Measurements from ENCODE around the gene CACNA1C. TPM values are rescaled to one million over a fixed set of nuclear protein-coding genes. Genes with fewer than 3 reads are reported as not detected.

The CACNA1C gene
- total and polyA plus RNA-seq, 5 donors, result 34.6 to 163 (median 123) TPM

GRCh38 chr12:2160043-2160442 lies 107.3 kb downstream of the CACNA1C start:
- Histone ChIP-seq H3K4me3 (ENCODE audit: low read length) (no peak overlapping the region), H3K4me1 (ENCODE audit: control insufficient read depth, insufficient read depth, low read length) (peaks cover 18% of the 10 kb centered on the region), H3K27ac (ENCODE audit: low read length) (no peak overlapping the region), H3K9me3 (ENCODE audit: control insufficient read depth, low read length) (no peaks in the 10 kb centered on the region), H3K27me3 (ENCODE audit: control insufficient read depth, insufficient read depth) (no peaks in the 10 kb centered on the region)
- DNase-seq (no peak), ATAC-seq (no peak)
- WGBS, result 74% methylated on average over 7 of the region's 7 CpGs
- intact Hi-C loops (cut with DNase I), result no loop called here

GRCh38 chr12:2161473-2161872 lies 108.7 kb downstream of the CACNA1C start:
- peak overlapping the region; percentile 68 for H3K27ac ChIP-seq (ENCODE audit: low read length)
- intact Hi-C loops (cut with DNase I), result no loop called here
- H3K27me3 ChIP-seq (ENCODE audit: control insufficient read depth, insufficient read depth), result no peaks in the 10 kb centered on the region
- no peaks in the 10 kb centered on the region for H3K9me3 ChIP-seq (ENCODE audit: control insufficient read depth, low read length)
- peak; percentile 81 to 93 (median 86) for DNase-seq
- peak; percentile 40 to 56 for ATAC-seq
- H3K4me3 ChIP-seq (ENCODE audit: low read length), result no peak overlapping the region
- peaks cover 18% of the 10 kb centered on the region for H3K4me1 ChIP-seq (ENCODE audit: control insufficient read depth, insufficient read depth, low read length)
- WGBS, result 28% methylated on average over 10 of the region's 10 CpGs

DNA sequence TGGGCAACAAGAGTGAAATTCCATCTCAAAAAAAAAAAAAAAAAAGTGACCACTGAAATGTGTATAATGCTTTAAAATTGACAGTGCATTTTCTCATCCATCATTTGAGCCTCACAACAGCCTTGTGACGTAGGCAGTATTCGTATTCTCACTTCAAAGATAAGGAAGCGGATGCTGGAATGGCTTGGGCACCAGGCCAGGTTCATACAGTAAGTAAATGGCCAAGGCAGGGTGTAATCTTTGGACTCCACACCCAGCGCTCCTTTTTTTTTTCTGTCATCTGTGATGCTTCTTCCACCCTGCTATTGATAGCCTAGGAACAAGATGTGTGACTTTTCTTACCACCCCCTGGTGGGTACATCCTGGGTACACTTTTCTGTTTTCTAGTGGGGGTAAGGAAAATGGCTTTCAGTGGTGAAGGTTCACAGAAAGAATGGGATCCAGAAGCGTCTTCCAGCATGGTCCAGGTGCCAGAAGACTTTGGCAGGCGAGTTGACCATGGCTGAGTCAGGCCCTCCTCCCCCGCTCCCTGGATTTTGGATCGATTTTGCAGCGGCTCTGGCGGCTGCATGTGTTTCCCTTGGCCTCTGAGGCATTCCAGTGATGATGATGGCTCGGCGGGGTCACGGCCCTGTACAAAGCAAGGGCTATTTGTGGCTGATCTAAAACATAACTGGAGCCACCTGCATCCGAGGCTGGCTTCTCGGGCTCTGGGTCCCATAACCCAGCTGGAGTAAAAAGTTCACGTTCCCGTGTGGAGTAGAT lies 110.6 kb downstream of the CACNA1C start:
- H3K4me1 ChIP-seq (ENCODE audit: control insufficient read depth, insufficient read depth, low read length), result peaks cover 18% of the 10 kb centered on the region

GRCh38 chr12:2165021-2165420 lies 112.2 kb downstream of the CACNA1C start:
- Histone ChIP-seq H3K27ac (ENCODE audit: low read length) (no peak overlapping the region), H3K4me1 (ENCODE audit: control insufficient read depth, insufficient read depth, low read length) (peaks cover 24% of the 10 kb centered on the region), H3K27me3 (ENCODE audit: control insufficient read depth, insufficient read depth) (no peaks in the 10 kb centered on the region), H3K4me3 (ENCODE audit: low read length) (no peak overlapping the region), H3K9me3 (ENCODE audit: control insufficient read depth, low read length) (no peaks in the 10 kb centered on the region)
- no peak for DNase-seq
- intact Hi-C loops (cut with DNase I), result no loop called here
- no peak for ATAC-seq

More for the DNA sequence above, 110.6 kb downstream of the CACNA1C start:
- ATAC-seq (peak; percentile 89 to 94), DNase-seq (peak; percentile 94 to 97 (median 94))
- peak overlapping the region; percentile 77 for H3K27ac ChIP-seq (ENCODE audit: low read length)
- 16% methylated on average over 17 of the region's 17 CpGs for WGBS
- H3K4me3 ChIP-seq (ENCODE audit: low read length), result no peak overlapping the region
- no peaks in the 10 kb centered on the region for H3K9me3 ChIP-seq (ENCODE audit: control insufficient read depth, low read length)
- intact Hi-C loops (cut with DNase I), result no loop called here
- H3K27me3 ChIP-seq (ENCODE audit: control insufficient read depth, insufficient read depth), result no peaks in the 10 kb centered on the region

GRCh38 chr12:2165927-2166326 lies 113.1 kb downstream of the CACNA1C start:
- 75% methylated on average over 3 of the region's 3 CpGs for WGBS
- no peak for DNase-seq
- H3K4me1 ChIP-seq (ENCODE audit: control insufficient read depth, insufficient read depth, low read length), result peaks cover 30% of the 10 kb centered on the region
- no peaks in the 10 kb centered on the region for H3K27me3 ChIP-seq (ENCODE audit: control insufficient read depth, insufficient read depth)
- no peak overlapping the region for H3K4me3 ChIP-seq (ENCODE audit: low read length)
- intact Hi-C loops (cut with DNase I), result no loop called here
- no peak overlapping the region for H3K27ac ChIP-seq (ENCODE audit: low read length)
- ATAC-seq, result no peak
- H3K9me3 ChIP-seq (ENCODE audit: control insufficient read depth, low read length), result no peaks in the 10 kb centered on the region

- intact Hi-C loops (cut with DNase I), result no loop called here
- no peaks in the 10 kb centered on the region for H3K27me3 ChIP-seq (ENCODE audit: control insufficient read depth, insufficient read depth)
- no peaks in the 10 kb centered on the region for H3K9me3 ChIP-seq (ENCODE audit: control insufficient read depth, low read length)
- peaks cover 32% of the 10 kb centered on the region for H3K4me1 ChIP-seq (ENCODE audit: control insufficient read depth, insufficient read depth, low read length)
- H3K27ac ChIP-seq (ENCODE audit: low read length), result no peak overlapping the region
- ATAC-seq (no peak), DNase-seq (no peak)
- 92% methylated on average over 5 of the region's 5 CpGs for WGBS
- no peak overlapping the region for H3K4me3 ChIP-seq (ENCODE audit: low read length)
These were observed 113.9 kb downstream of the CACNA1C start for GRCh38 chr12:2166696-2167095.

- H3K27me3 ChIP-seq (ENCODE audit: control insufficient read depth, insufficient read depth), result no peaks in the 10 kb centered on the region
- no peak for ATAC-seq
- H3K9me3 ChIP-seq (ENCODE audit: control insufficient read depth, low read length), result no peaks in the 10 kb centered on the region
- no peak for DNase-seq
- no peak overlapping the region for H3K4me3 ChIP-seq (ENCODE audit: low read length)
- no peak overlapping the region for H3K27ac ChIP-seq (ENCODE audit: low read length)
- H3K4me1 ChIP-seq (ENCODE audit: control insufficient read depth, insufficient read depth, low read length), result peaks cover 32% of the 10 kb centered on the region
- intact Hi-C loops (cut with DNase I), result no loop called here
These were observed 114.4 kb downstream of the CACNA1C start for GRCh38 chr12:2167231-2167630.

- ATAC-seq (peak in 1 of 2 donors; percentile 17), DNase-seq (no peak)
- no peak overlapping the region for H3K27ac ChIP-seq (ENCODE audit: low read length)
These were observed 116.0 kb downstream of the CACNA1C start for GRCh38 chr12:2168808-2169207.

DNA sequence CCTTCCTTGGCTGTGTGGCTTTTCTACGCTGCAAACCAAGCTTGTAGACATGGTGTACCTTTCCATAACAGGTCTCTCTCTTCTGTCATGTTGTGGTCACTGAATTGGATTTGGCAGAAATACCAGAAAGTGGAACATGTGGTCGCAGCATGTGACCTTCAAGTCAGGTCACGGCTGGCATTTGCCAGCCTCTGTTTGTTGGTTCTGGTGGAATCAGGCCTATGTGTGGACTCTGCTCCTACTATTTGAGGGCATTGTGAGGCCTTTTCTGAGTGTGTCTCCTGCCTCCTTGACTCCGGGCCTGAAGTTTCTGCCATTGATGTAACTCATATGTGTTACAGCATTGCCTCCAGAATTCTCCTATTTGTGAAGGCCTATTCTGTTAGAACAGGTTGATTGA lies 116.7 kb downstream of the CACNA1C start:
- H3K27me3 ChIP-seq (ENCODE audit: control insufficient read depth, insufficient read depth), result no peaks in the 10 kb centered on the region
- DNase-seq, result no peak
- intact Hi-C loops (cut with DNase I), result no loop called here
- 86% methylated on average over 4 of the region's 4 CpGs for WGBS
- H3K27ac ChIP-seq (ENCODE audit: low read length), result peak overlapping the region; percentile 63
- H3K9me3 ChIP-seq (ENCODE audit: control insufficient read depth, low read length), result no peaks in the 10 kb centered on the region
- ATAC-seq, result no peak
- H3K4me3 ChIP-seq (ENCODE audit: low read length), result no peak overlapping the region
- H3K4me1 ChIP-seq (ENCODE audit: control insufficient read depth, insufficient read depth, low read length), result peaks cover 32% of the 10 kb centered on the region

More at GRCh38 chr12:2168808-2169207, 116.0 kb downstream of the CACNA1C start:
- intact Hi-C loops (cut with DNase I), result no loop called here
- WGBS, result 82% methylated on average over 6 of the region's 6 CpGs
- H3K4me1 ChIP-seq (ENCODE audit: control insufficient read depth, insufficient read depth, low read length), result peaks cover 34% of the 10 kb centered on the region
- H3K27me3 ChIP-seq (ENCODE audit: control insufficient read depth, insufficient read depth), result no peaks in the 10 kb centered on the region
- no peak overlapping the region for H3K4me3 ChIP-seq (ENCODE audit: low read length)
- no peaks in the 10 kb centered on the region for H3K9me3 ChIP-seq (ENCODE audit: control insufficient read depth, low read length)

GRCh38 chr12:2169940-2170339 lies 117.2 kb downstream of the CACNA1C start:
- intact Hi-C loops (cut with DNase I), result no loop called here
- peaks cover 32% of the 10 kb centered on the region for H3K4me1 ChIP-seq (ENCODE audit: control insufficient read depth, insufficient read depth, low read length)
- H3K27ac ChIP-seq (ENCODE audit: low read length), result peak overlapping the region; percentile 63
- H3K27me3 ChIP-seq (ENCODE audit: control insufficient read depth, insufficient read depth), result no peaks in the 10 kb centered on the region
- ATAC-seq (peak in 1 of 2 donors; percentile 10), DNase-seq (no peak)
- H3K9me3 ChIP-seq (ENCODE audit: control insufficient read depth, low read length), result no peaks in the 10 kb centered on the region
- H3K4me3 ChIP-seq (ENCODE audit: low read length), result no peak overlapping the region
- WGBS, result 91% methylated on average over 2 of the region's 2 CpGs

DNA sequence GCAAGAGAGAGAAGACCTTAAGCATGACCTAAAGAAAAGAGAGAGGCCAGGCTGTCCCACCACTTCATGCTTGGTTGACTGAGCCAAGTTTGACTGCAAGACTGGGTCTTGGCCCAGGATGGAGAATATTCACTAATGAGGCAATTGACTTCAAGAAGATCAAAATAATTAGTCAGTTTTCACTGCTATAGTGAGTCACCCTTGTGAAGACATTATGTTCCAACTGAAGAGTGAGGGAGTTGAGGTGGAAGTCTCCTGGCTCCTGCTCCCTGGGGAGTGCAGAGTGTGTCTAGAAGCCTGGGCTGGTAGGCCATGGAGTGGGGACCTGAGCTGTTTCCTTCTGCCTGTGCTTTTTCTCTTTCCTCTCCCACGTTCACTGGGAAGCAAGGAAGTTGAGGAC lies 117.6 kb downstream of the CACNA1C start:
- no peak overlapping the region for H3K27ac ChIP-seq (ENCODE audit: low read length)
- no peaks in the 10 kb centered on the region for H3K9me3 ChIP-seq (ENCODE audit: control insufficient read depth, low read length)
- H3K4me3 ChIP-seq (ENCODE audit: low read length), result no peak overlapping the region
- ATAC-seq, result peak; percentile 27 to 66
- peaks cover 32% of the 10 kb centered on the region for H3K4me1 ChIP-seq (ENCODE audit: control insufficient read depth, insufficient read depth, low read length)
- WGBS, result 100% methylated on average over 1 of the region's 1 CpG
- peak in 1 of 3 donors; percentile 52 for DNase-seq
- intact Hi-C loops (cut with DNase I), result no loop called here
- no peaks in the 10 kb centered on the region for H3K27me3 ChIP-seq (ENCODE audit: control insufficient read depth, insufficient read depth)
